ENCODE measurements around the gene SERPING1.

DNA sequence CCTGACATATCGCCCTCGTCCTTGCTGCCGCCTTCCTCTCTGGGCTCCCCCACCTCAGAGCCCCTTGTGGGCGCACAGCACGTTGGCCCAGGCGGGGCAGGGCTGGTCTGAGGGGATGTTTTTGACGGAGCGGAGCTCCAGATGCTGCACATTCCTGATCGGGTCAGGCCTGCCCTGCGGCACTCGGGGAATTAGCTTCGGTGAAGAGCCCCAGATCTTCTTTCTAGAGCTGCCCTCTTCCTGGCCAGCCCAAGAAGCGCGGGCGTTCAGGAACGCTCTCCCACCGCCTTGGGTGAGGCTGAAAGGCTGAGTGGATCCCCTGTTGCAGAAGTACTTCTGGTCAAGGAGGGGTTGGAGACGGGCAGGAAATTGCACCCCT, 40.1 kb downstream of the SERPING1 start:
- TF ChIP-seq EGR1 (IDR thresholded peaks at IDR 0.05) (no peak), TEAD4 (IDR thresholded peaks at IDR 0.05) (no peak), USF1 (IDR thresholded peaks at IDR 0.05) (no peak), TAF1 (IDR thresholded peaks at IDR 0.05; ENCODE audit: low read depth) (no peak), FOXM1 (IDR thresholded peaks at IDR 0.05; ENCODE audit: borderline replicate concordance, low read depth) (no peak), REST (IDR thresholded peaks at IDR 0.05; ENCODE audit: low read depth) (no peak), YY1 (IDR thresholded peaks at IDR 0.05; ENCODE audit: low read depth) (no peak), EP300 (IDR thresholded peaks at IDR 0.05; ENCODE audit: borderline replicate concordance) (no peak)
- TF ChIP-seq, protein P1, sequence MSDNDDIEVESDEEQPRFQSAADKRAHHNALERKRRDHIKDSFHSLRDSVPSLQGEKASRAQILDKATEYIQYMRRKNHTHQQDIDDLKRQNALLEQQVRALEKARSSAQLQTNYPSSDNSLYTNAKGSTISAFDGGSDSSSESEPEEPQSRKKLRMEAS (IDR thresholded peaks at IDR 0.05): no peak

Measured in Ishikawa (cell line).